GM18505 (cell line): ENCODE results near the gene TJP2.

Source experiments
- ATAC-seq: cut with Tn5 transposase; IDR thresholded peaks from one replicate; pipeline ENCODE4 v1.9.1; 2021; ENCODE audit not compliant: unreplicated experiment
- POLR2A ChIP-seq: IDR thresholded peaks from 4 replicates; pipeline ENCODE4 v1.6.1; 2011; ENCODE audit warnings: borderline replicate concordance; ENCODE audit not compliant: insufficient read depth, insufficient read length; ENCODE audit errors: extremely low read depth

Gene TJP2

DNA sequence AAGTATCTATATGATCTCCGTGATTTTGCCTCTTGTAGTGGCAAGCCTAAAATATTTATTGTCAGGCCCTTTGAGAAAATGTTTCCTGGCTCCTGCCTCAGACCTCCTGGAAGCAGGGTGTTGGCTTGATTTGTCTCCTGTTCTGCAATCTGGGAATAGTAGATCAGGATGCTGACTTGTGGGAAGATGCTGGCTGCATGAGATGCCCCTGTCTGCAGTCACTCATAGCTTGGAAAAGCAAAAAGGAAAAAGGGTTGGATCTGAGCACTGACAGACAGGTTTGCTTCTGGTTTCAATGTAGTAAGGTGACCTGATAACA lies 16.7 kb downstream of the TJP2 start:
- no peak for ATAC-seq

DNA sequence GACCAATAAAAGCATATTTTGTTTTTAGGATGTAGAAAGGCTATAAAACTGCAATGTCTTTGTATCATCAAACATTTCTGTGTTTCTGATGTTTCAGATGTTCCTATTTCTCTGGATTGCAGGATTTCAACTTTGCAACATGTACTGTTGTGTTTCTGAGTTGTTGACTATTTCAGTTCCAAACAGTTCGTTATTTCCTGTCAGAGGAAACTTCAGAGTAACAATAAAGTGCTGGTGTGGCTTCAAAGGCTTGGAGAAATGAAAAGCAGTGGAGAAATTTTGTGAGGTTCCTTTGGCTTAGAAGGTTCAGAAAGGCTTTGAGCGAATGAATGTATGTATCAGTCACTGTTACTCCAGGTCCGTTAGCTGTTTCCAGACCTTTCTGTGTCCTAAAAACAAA lies 17.2 kb downstream of the TJP2 start:
- TF ChIP-seq POLR2A, result no peak
- ATAC-seq, result no peak

More for the DNA sequence above, 16.7 kb downstream of the TJP2 start:
- no peak for TF ChIP-seq POLR2A

- no peak for ATAC-seq
- TF ChIP-seq POLR2A, result no peak
These were observed 18.1 kb downstream of the TJP2 start for GRCh38 chr9:69192214-69192613.

DNA sequence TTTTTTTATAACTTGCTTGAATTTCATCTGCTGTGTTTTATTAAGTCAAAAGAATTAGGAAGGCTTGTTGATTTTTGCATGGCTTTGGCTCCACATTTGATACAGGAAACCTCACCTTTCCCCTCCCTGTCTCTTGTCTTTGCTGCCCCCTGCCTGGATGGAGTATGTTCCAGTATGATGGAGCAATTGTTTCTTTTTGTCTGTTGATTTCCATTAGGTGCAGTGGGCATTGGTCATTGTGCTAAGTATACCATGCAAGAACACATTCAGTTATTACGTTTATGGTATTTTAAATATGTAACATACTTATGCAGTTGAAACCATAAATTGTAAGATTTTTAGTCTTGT lies 19.6 kb downstream of the TJP2 start:
- no peak for ATAC-seq
- TF ChIP-seq POLR2A, result no peak

DNA sequence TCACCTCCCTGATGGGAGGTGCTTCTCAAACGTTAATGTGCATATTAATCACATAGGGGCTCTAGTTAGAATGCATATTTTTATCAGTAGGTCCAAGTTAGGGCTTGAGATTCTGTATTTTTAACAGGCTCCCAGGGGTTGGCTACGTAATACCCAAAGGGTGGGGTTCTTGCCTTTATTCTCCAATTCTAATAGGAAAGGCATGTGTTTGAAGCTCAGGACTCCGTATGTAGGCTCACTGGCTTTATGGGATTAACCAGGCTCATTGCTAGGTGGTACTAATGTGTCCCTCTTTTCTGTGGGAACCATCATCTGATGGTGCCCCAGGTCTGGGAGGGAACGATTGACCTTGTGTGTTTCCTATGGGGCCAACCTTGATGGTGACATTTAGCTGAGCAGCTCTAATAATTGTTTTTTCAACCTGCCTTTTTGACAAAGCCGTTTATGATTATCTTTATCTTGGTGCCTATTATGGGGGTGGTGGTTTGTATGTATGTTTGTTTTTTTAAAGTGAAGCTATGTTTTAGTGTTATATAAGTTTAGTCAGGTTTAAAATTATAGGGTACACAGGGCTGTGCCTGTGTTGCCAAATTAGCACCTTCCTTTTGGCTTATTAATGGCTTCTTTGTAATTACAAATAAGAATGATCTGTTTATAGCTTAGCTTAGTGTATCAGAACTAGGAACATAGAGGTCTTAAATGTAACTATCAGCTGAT lies 20.8 kb downstream of the TJP2 start:
- ATAC-seq, result no peak
- no peak for TF ChIP-seq POLR2A

GRCh38 chr9:69195668-69196067 lies 21.6 kb downstream of the TJP2 start:
- no peak for ATAC-seq
- no peak for TF ChIP-seq POLR2A

- no peak for TF ChIP-seq POLR2A
- no peak for ATAC-seq
These were observed 23.6 kb downstream of the TJP2 start for GRCh38 chr9:69197687-69198086.

DNA sequence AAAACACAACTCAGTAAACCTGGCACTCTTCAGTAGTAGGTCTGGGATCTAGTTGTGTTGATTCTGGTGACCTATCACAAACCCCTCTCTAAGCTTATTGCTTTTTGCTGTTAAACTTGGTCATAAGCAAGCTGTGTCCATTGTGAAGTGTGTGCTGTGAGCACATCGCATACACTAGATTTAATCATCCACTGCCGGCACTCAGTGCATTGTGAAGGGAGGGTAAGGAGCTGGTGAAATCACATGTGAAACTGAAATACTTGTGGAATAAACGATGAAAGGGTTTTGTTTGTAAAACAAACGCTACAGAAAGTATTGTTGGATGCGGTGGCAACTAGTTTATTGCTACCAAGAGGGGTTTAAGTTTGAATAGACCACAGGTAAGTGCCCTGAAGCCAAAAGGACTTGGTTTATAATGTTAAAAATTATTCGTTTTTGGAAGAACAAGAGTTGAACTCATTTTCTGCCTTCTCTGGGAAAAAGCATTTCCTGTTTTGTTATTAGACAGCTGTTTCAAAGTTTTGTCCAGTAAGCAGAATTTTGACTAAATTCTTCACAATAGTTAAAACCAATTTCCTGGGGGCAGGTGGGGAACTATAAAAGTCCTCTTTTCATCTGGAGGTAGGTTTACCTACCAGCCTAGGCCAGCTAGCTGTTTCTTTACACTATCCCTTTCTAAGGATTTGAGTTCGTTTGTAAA lies 24.6 kb downstream of the TJP2 start:
- no peak for TF ChIP-seq POLR2A
- ATAC-seq, result no peak

DNA sequence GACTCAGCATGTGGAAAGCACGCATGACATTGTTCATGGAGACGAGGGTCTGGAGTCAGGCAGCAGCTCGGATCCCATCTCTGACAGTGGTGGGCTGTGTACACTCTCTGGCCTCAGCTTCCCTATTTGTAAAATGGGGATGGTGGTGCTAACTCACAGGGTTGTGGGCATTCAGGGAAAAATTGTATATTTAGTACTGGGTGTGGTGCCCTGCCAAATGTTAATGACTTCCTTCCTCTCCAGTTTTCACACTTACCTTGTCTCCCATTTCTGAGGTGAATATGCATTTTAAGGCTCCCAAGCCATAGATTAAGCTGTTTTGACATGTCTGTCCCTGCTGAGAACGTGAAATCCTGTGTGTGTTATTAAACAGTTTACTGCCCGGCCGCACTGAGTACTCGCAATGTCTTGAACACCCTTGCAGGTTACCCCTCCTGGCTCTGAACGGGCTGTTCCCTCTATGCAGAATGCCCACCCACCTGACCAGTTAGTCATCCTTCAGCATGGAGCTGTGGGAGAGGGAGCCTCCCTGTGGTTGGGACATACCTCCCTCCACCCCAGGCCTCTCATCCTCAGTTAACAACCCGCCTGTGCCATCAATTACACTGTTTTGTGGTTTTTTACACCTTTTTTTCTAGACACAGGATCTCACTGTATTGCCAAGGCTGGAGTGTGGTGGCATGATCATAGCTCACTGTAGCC lies 25.8 kb downstream of the TJP2 start:
- TF ChIP-seq POLR2A, result no peak
- no peak for ATAC-seq

DNA sequence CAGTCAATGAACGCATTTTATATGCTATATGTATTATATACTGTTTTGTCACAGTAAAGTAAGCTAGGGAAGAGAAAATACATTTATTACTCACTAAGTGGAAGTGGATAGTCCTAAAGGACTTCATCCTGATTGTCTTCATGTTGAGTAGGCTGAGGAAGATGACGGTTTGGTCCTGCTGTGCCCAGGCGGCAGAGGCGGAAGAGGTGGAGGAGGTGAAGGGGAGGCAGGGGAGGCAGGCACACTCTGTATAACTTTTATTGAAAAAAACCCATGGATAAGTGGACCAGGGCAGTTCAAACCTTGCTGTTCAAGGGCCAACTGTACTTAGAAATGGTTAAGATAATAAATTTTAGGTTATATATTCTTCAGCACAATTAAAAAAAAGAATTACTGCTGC lies 28.5 kb downstream of the TJP2 start:
- no peak for TF ChIP-seq POLR2A
- ATAC-seq, result no peak

GRCh38 chr9:69204326-69204725 lies 30.2 kb downstream of the TJP2 start:
- ATAC-seq, result no peak
- no peak for TF ChIP-seq POLR2A

DNA sequence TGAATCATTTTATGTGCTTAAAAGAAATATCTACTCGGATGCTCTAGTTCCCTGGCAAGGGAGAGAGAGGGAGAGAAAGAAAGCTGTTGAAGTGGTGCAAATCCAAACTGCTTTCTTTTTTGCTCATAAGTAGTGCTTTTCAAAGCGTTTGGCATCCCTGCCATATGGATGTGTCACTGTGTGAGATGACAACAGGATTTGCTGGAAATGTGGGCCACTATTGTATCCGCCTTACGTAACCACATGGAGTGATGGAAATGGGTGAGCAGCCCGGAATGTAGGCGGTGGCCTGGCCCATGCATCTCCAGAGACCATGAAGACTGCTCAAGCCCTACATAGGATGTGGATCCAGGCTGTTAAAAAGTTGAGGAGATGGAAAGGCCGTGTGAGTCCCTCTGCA lies 30.8 kb downstream of the TJP2 start:
- no peak for TF ChIP-seq POLR2A
- no peak for ATAC-seq

DNA sequence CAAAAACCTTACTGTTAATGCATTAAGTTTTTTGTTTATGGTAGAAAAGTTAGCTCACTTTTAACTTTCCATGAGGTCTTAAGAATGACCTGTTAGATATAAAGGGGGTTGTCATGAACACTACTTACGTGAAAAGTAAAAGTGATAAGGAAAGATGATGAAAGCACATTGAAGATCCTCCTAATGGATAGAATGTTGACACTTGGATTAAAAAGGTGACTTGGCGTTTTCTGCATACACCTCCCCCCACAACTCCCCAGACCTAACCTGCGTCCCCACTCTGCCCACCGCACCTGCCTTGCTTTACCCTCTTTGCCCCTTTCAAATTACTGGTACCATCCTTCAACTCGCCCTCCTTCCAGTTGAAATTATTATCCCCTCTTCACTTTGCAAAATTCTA lies 32.0 kb downstream of the TJP2 start:
- no peak for ATAC-seq
- no peak for TF ChIP-seq POLR2A

GRCh38 chr9:69207503-69207902 lies 33.4 kb downstream of the TJP2 start:
- no peak for TF ChIP-seq POLR2A
- ATAC-seq, result no peak
